IMR-90 (cell line): ENCODE measurements around the gene RBM10. TPM values are rescaled to one million over a fixed set of nuclear protein-coding genes. Genes with fewer than 3 reads are reported as not detected.

Experiments
- ATAC-seq: fragments of 200-7000 bp; cut with Tn5 transposase; 2 replicates; pipeline ENCODE4 v1.9.1; 2020; ENCODE audit warnings: low read depth, mild to moderate bottlenecking, moderate library complexity
- BruUV-seq: library from RNA; stranded (reverse); fragments of 400-500 nt; replicated peaks from 2 replicates; lab custom pipeline; 2021; lab: Mats Ljungman, UMichigan
- CTCF ChIA-PET: fragments of 300-600 bp; formaldehyde crosslinking; extraction: SDS; loops from one replicate; lab custom pipeline; 2021; ENCODE audit warnings: antibody characterized with exemption; lab: Yijun Ruan, JAX
- POLR2A ChIA-PET: fragments of 300-600 bp; sonication (Branson Sonifier 250); formaldehyde crosslinking; loops from one replicate; lab custom pipeline; 2022; ENCODE audit warnings: antibody characterized with exemption; ENCODE audit not compliant: unreplicated experiment; lab: Charles Lee
- DNase-seq: peaks from one replicate; pipeline ENCODE4 v3.0.0; 2013
- H2AFZ ChIP-seq: replicated peaks from 2 replicates; pipeline ENCODE3; 2013; ENCODE audit warnings: low read length, mild to moderate bottlenecking; ENCODE audit not compliant: poor library complexity
- H2AK5ac ChIP-seq: 2 replicates; pipeline ENCODE4 v1.6.1; 2013; ENCODE audit warnings: low read depth, low read length, inconsistent platforms
- H2AK9ac ChIP-seq: replicated peaks from 2 replicates; pipeline ENCODE3; 2013; ENCODE audit warnings: mild to moderate bottlenecking, low read depth, low read length, moderate library complexity; ENCODE audit not compliant: poor library complexity
- H2BK120ac ChIP-seq: 2 replicates; pipeline ENCODE4 v1.6.1; 2013; ENCODE audit warnings: low read depth, low read length, inconsistent platforms
- H2BK15ac ChIP-seq: 3 replicates; pipeline ENCODE4 v1.6.1; 2013; ENCODE audit warnings: low read depth, low read length, inconsistent platforms
- H2BK20ac ChIP-seq: 2 replicates; pipeline ENCODE4 v1.6.1; 2013; ENCODE audit warnings: low read depth, mild to moderate bottlenecking, inconsistent platforms, low read length, moderate library complexity
- H2BK5ac ChIP-seq: 2 replicates; pipeline ENCODE4 v1.6.1; 2013; ENCODE audit warnings: mild to moderate bottlenecking, low read depth, low read length, inconsistent platforms; ENCODE audit not compliant: poor library complexity, severe bottlenecking
- H3K14ac ChIP-seq: replicated peaks from 2 replicates; pipeline ENCODE4 v1.6.1; 2013; ENCODE audit warnings: low read depth, low read length, inconsistent platforms
- H3K18ac ChIP-seq: 2 replicates; pipeline ENCODE4 v1.6.1; 2013; ENCODE audit warnings: low read depth, low read length, control low read depth
- H3K23ac ChIP-seq: 2 replicates; pipeline ENCODE4 v1.6.1; 2013; ENCODE audit warnings: low read depth, low read length, inconsistent platforms
- H3K27ac ChIP-seq: 2 replicates; pipeline ENCODE4 v1.5.1; 2013; ENCODE audit warnings: mild to moderate bottlenecking, control low read depth, low read length; ENCODE audit not compliant: insufficient read depth
- H3K27me3 ChIP-seq: 2 replicates; pipeline ENCODE4 v1.6.1; 2013; ENCODE audit warnings: low read length; ENCODE audit not compliant: control insufficient read depth, insufficient read depth
- H3K36me3 ChIP-seq: 2 replicates; pipeline ENCODE4 v1.6.1; 2013; ENCODE audit warnings: low read length, mixed read lengths; ENCODE audit not compliant: control insufficient read depth, insufficient read depth
- H3K4ac ChIP-seq: 2 replicates; pipeline ENCODE4 v1.6.1; 2013; ENCODE audit warnings: low read depth, low read length, inconsistent platforms
- H3K4me1 ChIP-seq: 2 replicates; pipeline ENCODE4 v1.6.1; 2013; ENCODE audit warnings: low read length, mixed read lengths; ENCODE audit not compliant: control insufficient read depth, insufficient read depth
- H3K4me2 ChIP-seq: 2 replicates; pipeline ENCODE4 v1.6.1; 2013; ENCODE audit warnings: low read depth, mild to moderate bottlenecking, control low read depth, low read length, moderate library complexity
- H3K4me3 ChIP-seq: 2 replicates; pipeline ENCODE4 v1.5.1; 2013; ENCODE audit warnings: low read depth, mild to moderate bottlenecking, control low read depth, low read length, moderate library complexity; ENCODE audit not compliant: insufficient read depth
- H3K56ac ChIP-seq: 2 replicates; pipeline ENCODE4 v1.6.1; 2013; ENCODE audit warnings: low read length, inconsistent platforms; ENCODE audit not compliant: insufficient read depth; ENCODE audit errors: extremely low read depth
- H3K79me1 ChIP-seq, 2 experiments: 2 replicates each; pipeline ENCODE4 v1.6.1; 2013; ENCODE audit warnings: low read length in 2 of 2, inconsistent platforms in 1 of 2, low read depth in 1 of 2
- H3K9ac ChIP-seq: 2 replicates; pipeline ENCODE4 v1.6.1; 2013; ENCODE audit warnings: low read depth, low read length, control low read depth
- H3K9me1 ChIP-seq: 2 replicates; pipeline ENCODE4 v1.6.1; 2013; ENCODE audit warnings: low read length, inconsistent platforms; ENCODE audit not compliant: insufficient read depth
- H3K9me3 ChIP-seq: 2 replicates; pipeline ENCODE4 v1.6.1; 2013; ENCODE audit warnings: low read length; ENCODE audit not compliant: control insufficient read depth, insufficient read depth
- H4K20me1 ChIP-seq: 2 replicates; pipeline ENCODE4 v1.6.1; 2013; ENCODE audit warnings: low read length, inconsistent platforms; ENCODE audit not compliant: insufficient read depth
- H4K5ac ChIP-seq: 2 replicates; pipeline ENCODE4 v1.6.1; 2013; ENCODE audit warnings: mild to moderate bottlenecking, low read depth, low read length, control low read depth
- H4K8ac ChIP-seq, 2 experiments: 2 replicates each; pipeline ENCODE4 v1.6.1; 2013; ENCODE audit warnings: low read depth in 2 of 2, low read length in 2 of 2, control low read depth in 1 of 2, inconsistent platforms in 1 of 2
- H4K91ac ChIP-seq: 2 replicates; pipeline ENCODE4 v1.6.1; 2013; ENCODE audit warnings: low read depth, low read length, inconsistent platforms; ENCODE audit not compliant: insufficient read depth
- CEBPB ChIP-seq: IDR thresholded peaks from 2 replicates; pipeline ENCODE4 v1.6.1; 2012; ENCODE audit warnings: low read depth, low read length, improper control_type of control experiment
- FOS ChIP-seq: fragments of 150-350 bp; IDR thresholded peaks from 2 replicates; pipeline ENCODE4 v1.6.1; 2016; ENCODE audit warnings: low read depth, low read length
- MAFK ChIP-seq: IDR thresholded peaks from 2 replicates; pipeline ENCODE4 v1.6.1; 2012; ENCODE audit warnings: low read depth, low read length, improper control_type of control experiment
- NFE2L2 ChIP-seq: fragments of 150-350 bp; IDR thresholded peaks from 2 replicates; pipeline ENCODE4 v1.6.1; 2016; ENCODE audit warnings: low read depth, mild to moderate bottlenecking, low read length
- WGBS, 2 experiments: methylation state at CpG; one replicate each; pipeline versions ENCODE4 v1.1.5 to v1.1.7; 2013; ENCODE audit warnings: missing lambda C conversion rate in 2 of 2; ENCODE audit not compliant: insufficient read length in 1 of 2; ENCODE audit errors: extremely low coverage in 2 of 2; 5-methylcytosine and 5-hydroxymethylcytosine counted together
- dilution Hi-C: fragments of 300-500 bp; cut with HindIII; formaldehyde crosslinking; loops from one replicate; pipeline ENCODE4 v1.14.3; 2018; ENCODE audit warnings: low sequenced_read_pairs; ENCODE audit not compliant: unreplicated experiment
- in situ Hi-C: fragments of 300-500 bp; cut with MboI; formaldehyde crosslinking; loops from 3 replicates; pipeline ENCODE4 v1.14.3; 2019; ENCODE audit warnings: low sequenced_read_pairs, inconsistent platforms, mixed read lengths
- intact Hi-C: fragments of 100-400 bp; cut with micrococcal nuclease; formaldehyde crosslinking; loops from 2 replicates; pipeline ENCODE4 v1.10.0; 2022
- polyA plus RNA-seq, 3 experiments: library from polyadenylated mRNA; depleted of rRNA; stranded (reverse); fragments of >200 nt; gene quantifications; 2 replicates each; pipeline ENCODE4 v1.2.3, GENCODE V29; 2012; ENCODE audit warnings: low replicate concordance in 1 of 3
- total RNA-seq: library from RNA; depleted of rRNA; stranded (reverse); fragments of >200 nt; gene quantifications from 2 replicates; pipeline ENCODE4 v1.2.3, GENCODE V29; 2012
- TF ChIP-seq, protein P1 (sequence below): fragments of 150-350 bp; IDR thresholded peaks from 2 replicates; pipeline ENCODE4 v1.6.1; 2016; ENCODE audit warnings: low read depth, mild to moderate bottlenecking, low read length, moderate library complexity, borderline replicate concordance

Gene RBM10
- total and polyA plus RNA-seq, 2 of the 4 experiments (the other 2 are of a cell fraction), result 33.4 to 36.0 TPM

GRCh38 chrX:47162927-47163583 is 18.0 kb downstream of the RBM10 start:
- no peaks in the 10 kb centered on the region for H3K9me3 ChIP-seq
- no peak overlapping the region for H3K23ac ChIP-seq
- H3K79me1 ChIP-seq, result peaks cover 3 to 15% of the 10 kb centered on the region in 2 experiments; a peak in 3 of 4 replicates
- DNase-seq (no peak), ATAC-seq (no peak)
- H3K36me3 ChIP-seq, result peaks cover 5% of the 10 kb centered on the region; the same call in 1 of the 2 replicates
- no peak overlapping the region for H3K4ac ChIP-seq
- in situ Hi-C loops, result no loop called here
- H4K5ac ChIP-seq, result no peak overlapping the region
- no peaks in the 10 kb centered on the region for H3K27me3 ChIP-seq
- no peak overlapping the region for H2AK9ac ChIP-seq
- H3K4me2 ChIP-seq, result no peak overlapping the region
- no peak overlapping the region for H3K56ac ChIP-seq
- no peak overlapping the region for H2AFZ ChIP-seq
- no peaks in the 10 kb centered on the region for H3K4me1 ChIP-seq
- TF ChIP-seq NFE2L2 (no peak), FOS (no peak), CEBPB (no peak), MAFK (no peak)
- TF ChIP-seq, protein P1, sequence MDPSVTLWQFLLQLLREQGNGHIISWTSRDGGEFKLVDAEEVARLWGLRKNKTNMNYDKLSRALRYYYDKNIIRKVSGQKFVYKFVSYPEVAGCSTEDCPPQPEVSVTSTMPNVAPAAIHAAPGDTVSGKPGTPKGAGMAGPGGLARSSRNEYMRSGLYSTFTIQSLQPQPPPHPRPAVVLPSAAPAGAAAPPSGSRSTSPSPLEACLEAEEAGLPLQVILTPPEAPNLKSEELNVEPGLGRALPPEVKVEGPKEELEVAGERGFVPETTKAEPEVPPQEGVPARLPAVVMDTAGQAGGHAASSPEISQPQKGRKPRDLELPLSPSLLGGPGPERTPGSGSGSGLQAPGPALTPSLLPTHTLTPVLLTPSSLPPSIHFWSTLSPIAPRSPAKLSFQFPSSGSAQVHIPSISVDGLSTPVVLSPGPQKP, result no peak
- H3K27ac ChIP-seq, result no peak overlapping the region
- H4K91ac ChIP-seq, result no peak overlapping the region
- intact Hi-C loops, result no loop called here
- no peak overlapping the region for H2BK5ac ChIP-seq
- no peak overlapping the region for H3K14ac ChIP-seq
- BruUV-seq, result no TSS peak
- H4K20me1 ChIP-seq, result peaks cover 12% of the 10 kb centered on the region
- no peak overlapping the region for H2BK20ac ChIP-seq
- no peak overlapping the region for H2BK15ac ChIP-seq
- 90% methylated on average over 4 of the region's 5 CpGs; no CpG with 5 or more reads in 1 of the 2 experiments for WGBS, 2 experiments
- no peak overlapping the region for H4K8ac ChIP-seq
- no peak overlapping the region for H2AK5ac ChIP-seq
- dilution Hi-C loops, result no loop called here
- no peak overlapping the region for H3K18ac ChIP-seq
- no peaks in the 10 kb centered on the region for H3K9me1 ChIP-seq
- H3K9ac ChIP-seq, result no peak overlapping the region
- ChIA-PET CTCF (no interaction called here), POLR2A (no interaction called here)
- no peak overlapping the region for H2BK120ac ChIP-seq
- H3K4me3 ChIP-seq, result no peak overlapping the region
